Measurements from ENCODE around the gene LTK. TPM values are rescaled to one million over a fixed set of nuclear protein-coding genes. Genes with fewer than 3 reads are reported as not detected.

LTK gene
- total RNA-seq, 3 donors from 2014 or later: 5.5 to 23.3 (median 13.3) TPM

GRCh38 chr15:41494922-41495735, 18.5 kb downstream of the LTK start:
- intact Hi-C loops (cut with DNase I, micrococcal nuclease): no loop called here
- no peaks in the 10 kb centered on the region for H3K36me3 ChIP-seq (ENCODE audit: low read depth)
- peak; percentile 21 for ATAC-seq

GRCh38 chr15:41494190-41494921, 19.3 kb downstream of the LTK start:
- DNase-seq (peak; percentile 47 to 71 (median 70)), ATAC-seq (peak; percentile 4)
- intact Hi-C loops (cut with DNase I, micrococcal nuclease): no loop called here
- no peaks in the 10 kb centered on the region for H3K36me3 ChIP-seq (ENCODE audit: low read depth)
- peak overlapping the region; percentile 34 for H3K4me3 ChIP-seq
- TF ChIP-seq CTCF (IDR thresholded peaks at IDR 0.05): peak; percentile 7
- peaks cover 33% of the 10 kb centered on the region for H3K4me1 ChIP-seq (ENCODE audit: low read depth)
- H3K9me3 ChIP-seq: no peaks in the 10 kb centered on the region

More at GRCh38 chr15:41494922-41495735, 18.5 kb downstream of the LTK start:
- Histone ChIP-seq H3K9me3 (no peaks in the 10 kb centered on the region), H3K4me1 (ENCODE audit: low read depth) (peaks cover 33% of the 10 kb centered on the region), H3K4me3 (peak overlapping the region; percentile 34)
- TF ChIP-seq CTCF (IDR thresholded peaks at IDR 0.05): no peak
- DNase-seq: peak in 2 of 3 donors; percentile 45 to 51

GRCh38 chr15:41493902-41494189, 19.8 kb downstream of the LTK start:
- TF ChIP-seq CTCF (IDR thresholded peaks at IDR 0.05): no peak
- peak overlapping the region; percentile 34 for H3K4me3 ChIP-seq
- ATAC-seq: no peak
- peak in 1 of 3 donors; percentile 54 for DNase-seq
- intact Hi-C loops (cut with DNase I, micrococcal nuclease): no loop called here
- H3K9me3 ChIP-seq: no peaks in the 10 kb centered on the region
- H3K36me3 ChIP-seq (ENCODE audit: low read depth): no peaks in the 10 kb centered on the region
- H3K4me1 ChIP-seq (ENCODE audit: low read depth): peaks cover 33% of the 10 kb centered on the region

- DNase-seq (peak; percentile 93 to 95 (median 94)), ATAC-seq (peak; percentile 70)
- Histone ChIP-seq H3K9me3 (no peaks in the 10 kb centered on the region), H3K4me1 (ENCODE audit: low read depth) (peaks cover 33% of the 10 kb centered on the region), H3K36me3 (ENCODE audit: low read depth) (no peaks in the 10 kb centered on the region), H3K4me3 (peak within 1 kb of the TSS; percentile 34)
- intact Hi-C loops (cut with DNase I, micrococcal nuclease): no loop called here
- no peak for TF ChIP-seq CTCF (IDR thresholded peaks at IDR 0.05)
These were observed 20.3 kb downstream of the LTK start, which contains the start of gene ITPKA for GRCh38 chr15:41493205-41493901. Gene ITPKA (plus strand): TSS chr15:41493874. CDS start chr15:41493928, 54 bp downstream.

GRCh38 chr15:41492597-41493204, 20.9 kb downstream of the LTK start:
- no peak for ATAC-seq
- intact Hi-C loops (cut with DNase I, micrococcal nuclease): no loop called here

More at GRCh38 chr15:41492597-41493204, 20.9 kb downstream of the LTK start:
- TF ChIP-seq CTCF (IDR thresholded peaks at IDR 0.05): no peak
- Histone ChIP-seq H3K4me1 (ENCODE audit: low read depth) (peaks cover 33% of the 10 kb centered on the region), H3K4me3 (no peak overlapping the region), H3K36me3 (ENCODE audit: low read depth) (no peaks in the 10 kb centered on the region), H3K9me3 (no peaks in the 10 kb centered on the region)
- DNase-seq: peak in 2 of 3 donors; percentile 44 to 45

All from mucosa of descending colon (tissue), 3 donors.